ENCODE measurements around the gene PTPRD.

Gene PTPRD

DNA sequence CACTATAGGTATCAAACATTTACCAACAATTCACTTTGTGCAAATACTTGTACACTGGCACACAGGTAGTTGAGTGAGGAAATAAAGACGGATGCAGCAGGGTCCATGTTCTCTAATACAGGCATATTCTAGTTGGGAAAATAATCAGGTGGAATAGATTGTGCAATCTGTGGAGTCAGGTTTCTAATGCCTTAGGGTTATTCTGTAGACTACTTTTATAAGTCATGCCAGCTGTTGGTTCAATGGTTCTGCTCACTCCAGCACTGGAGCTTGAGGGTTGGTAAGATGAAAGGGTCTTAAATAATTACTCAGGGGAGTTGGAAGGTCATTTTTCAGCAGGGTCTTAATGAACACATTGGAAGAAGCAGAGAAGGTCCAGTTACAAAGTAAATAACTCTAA lies 2123.0 kb downstream of the PTPRD start:
- no peak for DNase-seq (ENCODE audit: low read depth in 2 of 3, low spot score in 1 of 3)

DNA sequence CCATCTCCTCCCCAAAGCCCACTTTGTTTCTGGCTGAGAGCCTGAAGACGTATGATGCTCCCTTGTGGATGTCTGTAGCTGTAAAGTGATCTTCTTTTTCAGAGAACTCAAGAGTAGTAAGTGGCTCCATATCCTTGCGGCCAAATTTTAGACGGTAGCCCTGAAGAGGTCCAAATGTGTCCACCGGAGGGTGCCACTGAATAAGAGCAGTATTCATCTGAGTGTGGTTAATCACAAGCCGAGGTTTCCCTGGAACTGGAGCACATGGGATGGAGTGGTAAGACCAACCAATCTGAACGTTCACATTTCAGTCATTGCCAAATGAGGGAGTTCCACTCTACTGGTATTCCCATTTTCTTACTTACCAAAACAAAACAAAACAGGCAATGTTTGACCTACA lies 2126.7 kb downstream of the PTPRD start:
- DNase-seq (ENCODE audit: low read depth in 2 of 3, low spot score in 1 of 3), result peak in 1 of 3 donors; percentile 2

DNA sequence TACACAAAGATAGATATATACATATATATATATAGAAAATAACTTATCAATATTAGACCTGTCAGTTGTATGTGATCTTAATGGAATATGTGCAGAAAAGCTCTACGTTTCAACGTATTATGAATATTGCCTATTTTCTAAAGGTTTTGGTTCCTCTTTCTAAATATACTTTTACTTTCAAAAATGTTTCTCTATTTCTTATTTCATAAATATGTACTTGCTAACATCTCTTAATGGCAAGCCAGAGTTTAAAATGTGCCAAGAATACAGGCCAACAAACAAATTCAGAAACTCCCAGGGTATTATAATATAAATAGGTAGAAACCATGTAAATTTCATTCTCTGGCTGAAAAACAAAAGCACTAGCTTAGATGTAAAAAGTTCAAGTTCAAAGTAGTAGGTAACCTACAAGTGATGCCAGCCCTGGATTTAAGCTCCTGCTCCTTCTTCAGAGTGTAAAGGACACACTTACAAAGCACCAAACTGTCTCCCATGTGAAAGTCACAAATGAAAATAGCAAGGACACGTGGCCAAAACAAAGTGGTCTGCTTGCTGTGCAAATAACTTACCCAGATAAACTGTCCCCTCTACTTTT lies 2128.1 kb downstream of the PTPRD start:
- no peak for DNase-seq (ENCODE audit: low read depth in 2 of 3, low spot score in 1 of 3)

DNA sequence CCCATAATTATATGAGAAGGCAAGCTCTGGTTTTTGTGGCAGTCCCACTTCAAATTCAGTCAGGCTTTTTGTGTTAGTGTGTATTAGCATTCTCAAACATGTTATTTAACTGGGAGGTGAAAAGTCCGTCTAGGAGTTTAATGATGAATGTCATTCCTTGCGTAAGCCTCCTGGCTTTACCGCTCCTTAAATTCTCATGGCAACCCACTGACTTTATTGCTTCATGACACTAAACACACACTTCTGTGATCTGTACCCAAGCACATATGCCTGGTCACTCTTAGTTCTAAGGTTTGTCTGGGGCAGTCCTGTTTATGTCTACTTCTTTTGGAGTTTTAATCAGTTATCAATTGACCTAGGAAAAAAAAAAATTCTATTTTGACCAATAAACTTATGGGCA lies 2135.4 kb downstream of the PTPRD start:
- DNase-seq (ENCODE audit: low read depth in 2 of 3, low spot score in 1 of 3), result no peak

DNA sequence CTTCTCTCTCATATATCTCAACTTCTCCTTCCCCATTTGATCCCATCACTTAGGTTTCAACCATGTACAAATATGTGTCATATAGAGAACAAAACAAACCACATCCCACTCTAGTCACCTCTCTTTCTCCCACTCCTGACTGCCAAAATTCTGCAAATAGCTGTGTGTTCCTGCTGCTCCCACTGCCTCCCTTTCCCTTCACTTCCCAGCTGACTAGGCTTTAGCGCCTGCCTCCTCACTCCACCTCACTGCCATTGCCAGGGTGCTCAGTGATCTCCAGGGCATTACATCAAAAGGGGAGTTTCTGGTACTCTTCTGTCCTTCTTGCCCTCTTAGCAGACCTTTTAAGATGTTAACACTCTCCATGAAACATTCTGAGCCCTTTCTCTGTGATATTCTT lies 2137.9 kb downstream of the PTPRD start:
- no peak for DNase-seq (ENCODE audit: low read depth in 2 of 3, low spot score in 1 of 3)

DNA sequence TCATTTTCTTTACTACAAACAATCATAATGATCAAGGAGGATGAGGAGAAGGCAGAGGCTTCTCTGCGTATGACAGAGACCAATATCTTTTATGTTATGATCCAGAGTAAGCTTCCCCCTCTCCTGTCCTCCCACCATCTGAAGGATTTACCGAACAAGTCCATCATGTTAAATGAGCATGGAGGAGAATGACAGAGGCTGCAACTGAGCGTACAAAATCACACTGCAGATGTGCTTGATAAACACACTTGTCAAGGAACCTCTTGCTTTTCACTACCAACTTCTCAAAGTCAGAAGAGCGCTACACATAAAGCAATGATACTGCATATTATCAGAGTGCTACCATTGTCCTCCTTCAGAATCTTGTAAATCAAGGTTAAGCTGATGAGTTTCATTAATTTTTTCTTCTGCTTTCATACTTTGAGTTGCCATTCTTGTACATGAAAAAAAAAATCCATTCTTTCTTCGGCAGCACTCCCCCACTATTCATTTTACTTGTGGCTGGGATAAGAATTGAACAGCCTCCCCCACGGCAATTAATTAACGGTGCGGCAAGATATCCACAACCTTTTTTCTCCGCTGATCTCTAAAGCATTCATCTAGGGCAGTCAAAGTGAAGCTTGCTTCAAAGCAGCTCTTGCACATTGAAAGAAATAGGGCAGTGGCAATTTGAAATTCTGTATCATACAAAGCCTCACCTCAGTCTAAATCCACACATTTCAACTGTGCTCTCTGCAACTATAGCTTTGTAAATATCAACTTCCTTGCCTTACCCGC lies 2139.4 kb downstream of the PTPRD start:
- no peak for DNase-seq (ENCODE audit: low read depth in 2 of 3, low spot score in 1 of 3)

DNA sequence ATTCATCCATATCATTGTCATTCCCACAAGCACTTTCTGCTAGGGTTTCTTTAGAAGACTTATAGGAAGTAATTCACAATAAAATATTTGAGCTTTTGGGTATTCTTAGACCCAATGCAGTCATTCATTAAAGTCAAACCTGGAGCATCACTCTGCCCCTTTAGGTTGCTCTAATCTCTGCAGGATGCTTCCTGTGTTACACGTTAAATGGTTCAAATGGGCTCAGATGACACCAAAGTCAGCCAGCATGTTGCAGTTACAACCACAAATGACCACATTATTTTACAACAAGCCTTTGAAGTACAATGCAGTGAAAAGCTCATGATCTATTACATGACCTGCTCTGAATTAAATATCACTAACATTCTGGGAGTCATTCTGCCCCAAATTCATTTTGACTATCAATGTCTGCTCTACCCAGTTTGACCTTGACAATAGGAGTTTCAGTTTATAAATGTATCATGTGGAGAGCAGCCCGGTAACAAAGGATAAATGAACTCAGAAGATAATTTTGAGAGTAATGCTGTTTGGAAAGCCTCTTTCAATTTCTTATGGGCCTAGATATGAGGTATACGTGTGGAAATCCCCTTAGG lies 2144.7 kb downstream of the PTPRD start:
- no peak for DNase-seq (ENCODE audit: low read depth in 2 of 3, low spot score in 1 of 3)

DNA sequence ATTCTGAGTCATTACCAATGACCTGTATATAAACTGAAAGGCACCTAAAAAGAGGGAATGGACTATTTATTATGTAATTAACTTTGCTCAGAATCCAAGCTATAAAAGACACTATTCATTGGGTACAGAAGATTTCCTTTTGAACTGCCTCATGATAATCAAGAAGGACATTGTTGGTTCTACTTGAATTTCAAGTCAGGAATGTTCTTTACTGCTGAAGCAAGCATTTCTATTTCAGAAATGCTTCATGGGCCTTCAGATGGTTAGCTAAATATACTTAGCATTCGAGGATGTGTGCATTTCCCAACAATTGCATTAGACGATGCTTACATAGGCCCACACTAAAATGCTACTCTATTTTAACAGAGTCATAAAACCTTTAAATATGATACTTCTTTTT lies 2155.0 kb downstream of the PTPRD start:
- no peak for DNase-seq (ENCODE audit: low read depth in 2 of 3, low spot score in 1 of 3)

DNA sequence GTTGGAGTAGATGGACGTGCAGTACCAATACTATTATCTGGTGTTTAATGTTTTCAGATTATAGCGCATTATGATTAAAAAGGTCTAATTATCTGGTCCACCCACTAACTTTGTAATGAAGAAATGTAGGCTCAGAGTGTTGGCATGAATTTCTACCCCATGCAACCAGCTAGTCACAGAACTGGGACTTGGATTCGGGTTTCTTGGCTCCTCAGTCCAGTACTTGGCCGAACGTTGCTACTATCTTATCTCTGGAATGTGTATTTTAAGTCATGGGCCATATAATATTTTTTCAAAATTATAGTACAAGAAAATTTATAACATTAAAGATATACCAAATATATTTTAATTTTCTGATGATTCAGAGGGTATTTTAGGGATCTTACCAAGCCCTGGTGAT lies 2155.7 kb downstream of the PTPRD start:
- no peak for DNase-seq (ENCODE audit: low read depth in 2 of 3, low spot score in 1 of 3)

DNA sequence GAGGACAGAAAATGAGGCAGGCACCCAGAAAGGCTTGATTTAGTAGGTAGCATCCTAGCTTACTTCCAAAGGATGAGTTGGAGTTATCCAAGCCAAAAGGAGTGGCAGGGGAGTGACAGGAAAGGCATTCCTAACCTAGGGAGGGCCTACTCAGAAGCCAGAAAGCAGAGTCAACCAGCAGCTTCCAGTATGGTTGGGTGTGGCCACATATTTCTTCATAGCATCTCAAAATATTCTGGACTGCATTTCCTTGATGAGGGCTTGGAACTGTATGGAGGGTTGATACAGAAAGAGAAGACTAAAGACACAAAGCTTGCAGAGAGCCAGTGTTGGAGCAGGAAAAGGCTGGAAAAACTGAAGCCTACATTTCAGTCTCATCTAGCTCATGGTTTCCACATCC lies 2156.5 kb downstream of the PTPRD start:
- DNase-seq (ENCODE audit: low read depth in 2 of 3, low spot score in 1 of 3), result no peak

DNA sequence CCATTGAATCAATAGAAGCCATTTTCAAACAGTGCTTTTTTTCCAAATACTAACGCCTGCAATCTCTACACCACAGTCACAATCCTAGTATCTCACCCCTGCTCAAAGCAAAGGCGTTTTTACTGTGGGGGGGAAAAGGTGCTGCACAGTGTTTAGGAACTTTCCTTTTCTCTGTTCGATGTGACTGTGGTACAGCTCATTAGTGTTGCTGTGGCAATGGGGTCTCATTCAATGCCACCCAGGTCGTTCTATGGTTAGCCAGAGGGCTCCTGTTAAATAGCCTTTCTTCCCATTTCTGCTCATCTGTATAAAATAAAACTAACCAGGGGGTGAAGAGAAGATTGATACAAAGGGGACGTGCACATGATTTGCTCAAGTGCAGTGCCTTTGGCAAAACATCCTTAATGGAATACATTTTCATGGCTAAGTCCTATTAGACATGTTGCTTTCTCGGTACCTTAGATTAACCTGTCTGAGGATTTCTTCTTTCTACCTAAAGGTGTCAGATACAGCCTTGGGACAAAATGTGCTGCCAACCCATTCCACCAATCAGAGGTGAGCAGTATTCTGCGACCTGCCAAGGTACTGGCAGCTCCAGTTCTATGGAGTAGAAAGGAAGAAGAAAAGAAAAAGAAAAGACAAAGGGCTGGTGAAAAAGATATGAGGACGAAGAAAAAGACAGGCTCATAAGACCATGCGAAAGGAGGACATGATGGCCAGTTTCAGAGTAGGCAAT lies 2161.8 kb downstream of the PTPRD start:
- DNase-seq (ENCODE audit: low read depth in 2 of 3, low spot score in 1 of 3), result no peak

DNA sequence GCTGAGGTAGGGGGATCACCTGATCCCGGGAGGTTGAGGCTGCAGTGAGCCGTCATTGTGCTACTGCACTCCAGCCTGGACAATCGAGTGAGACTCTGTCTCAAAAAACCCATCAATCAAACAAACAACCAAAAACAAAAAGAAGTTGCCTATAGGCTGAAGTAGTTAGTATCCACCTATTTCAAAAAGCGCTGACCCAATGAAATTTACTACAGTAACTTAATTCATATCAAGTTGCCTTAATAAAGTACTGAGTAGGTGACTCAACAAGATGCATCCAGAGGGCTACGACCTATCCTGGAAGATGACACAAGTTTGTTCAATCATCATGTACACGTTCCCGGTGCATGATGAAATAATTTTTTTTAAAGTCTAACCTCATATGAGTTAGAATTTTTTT lies 2164.6 kb downstream of the PTPRD start:
- no peak for DNase-seq (ENCODE audit: low read depth in 2 of 3, low spot score in 1 of 3)

DNA sequence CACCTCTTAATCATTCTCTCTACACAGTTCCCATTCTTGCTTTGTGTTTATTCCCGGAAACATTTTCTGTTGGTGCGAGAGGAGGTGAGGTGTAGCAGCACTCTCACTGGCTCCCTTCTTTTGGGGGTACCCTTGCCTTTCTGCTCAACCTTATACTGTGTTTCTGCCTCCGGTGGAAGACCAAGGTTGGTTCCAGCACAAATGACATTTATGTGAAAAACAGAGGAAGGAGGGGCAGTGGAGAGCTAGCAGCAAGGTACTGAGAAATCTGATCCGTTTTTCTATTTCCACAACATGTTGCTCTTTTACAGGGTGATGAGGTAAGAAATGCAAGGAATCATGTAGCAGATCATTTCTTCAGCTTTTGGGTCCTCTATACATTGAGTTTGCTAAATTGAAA lies 2165.2 kb downstream of the PTPRD start:
- no peak for DNase-seq (ENCODE audit: low read depth in 2 of 3, low spot score in 1 of 3)

DNA sequence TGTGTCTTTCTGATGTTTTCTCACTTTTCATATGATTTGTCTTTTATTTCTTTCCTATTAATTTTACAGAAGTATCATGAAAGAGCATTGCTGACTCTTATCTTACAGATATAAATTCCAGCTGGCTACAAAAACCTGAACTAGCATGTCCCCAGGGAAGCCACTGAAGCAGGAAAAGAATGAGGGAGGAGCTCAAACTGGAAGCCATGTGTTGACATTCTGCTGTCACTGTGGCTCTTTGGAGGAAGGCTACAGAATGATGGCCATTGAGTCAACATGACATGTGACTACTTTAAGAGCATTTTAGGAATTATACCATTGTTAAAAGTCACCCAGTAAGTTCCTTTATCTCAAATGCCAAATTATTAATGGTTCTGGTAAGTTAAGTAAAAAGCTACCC lies 2174.9 kb downstream of the PTPRD start:
- DNase-seq (ENCODE audit: low read depth in 2 of 3, low spot score in 1 of 3), result no peak

DNA sequence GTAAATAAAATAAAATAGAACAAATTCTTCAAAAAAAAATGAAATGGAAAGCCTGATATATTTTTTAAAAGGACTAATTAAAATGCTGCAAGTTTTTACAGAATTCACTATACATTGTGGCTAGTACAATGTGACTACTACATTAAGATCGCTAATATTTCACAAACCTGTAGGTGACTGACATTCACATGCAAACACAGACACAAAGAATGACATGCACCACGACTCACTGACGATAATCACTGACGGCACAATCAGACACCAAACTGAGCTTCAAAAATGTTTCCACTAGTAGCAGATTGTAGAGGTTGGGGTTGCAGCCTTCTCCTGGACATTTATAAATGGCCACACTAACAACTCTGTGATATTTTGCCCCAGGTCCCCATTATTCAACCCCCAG lies 2175.5 kb downstream of the PTPRD start:
- no peak for DNase-seq (ENCODE audit: low read depth in 2 of 3, low spot score in 1 of 3)

DNA sequence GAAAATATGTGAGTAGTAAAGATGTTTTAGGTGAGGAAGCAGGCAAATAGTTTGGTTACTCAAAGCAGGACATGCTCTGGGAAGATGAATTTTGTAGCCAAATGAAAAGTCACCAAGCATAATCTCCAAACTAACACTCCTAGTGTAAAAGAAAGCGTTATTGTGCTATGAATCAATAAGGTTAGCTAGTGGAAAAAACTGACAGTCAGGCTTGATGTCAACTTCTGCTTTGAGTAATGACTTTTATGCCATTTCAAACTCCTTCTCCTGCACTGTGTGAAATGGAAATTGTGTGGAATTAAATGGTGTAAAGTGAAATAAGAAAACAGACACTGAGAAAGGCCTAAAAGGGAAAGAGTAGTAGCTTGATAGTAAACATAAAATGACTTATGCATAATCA lies 2176.0 kb downstream of the PTPRD start:
- DNase-seq (ENCODE audit: low read depth in 2 of 3, low spot score in 1 of 3), result no peak

DNA sequence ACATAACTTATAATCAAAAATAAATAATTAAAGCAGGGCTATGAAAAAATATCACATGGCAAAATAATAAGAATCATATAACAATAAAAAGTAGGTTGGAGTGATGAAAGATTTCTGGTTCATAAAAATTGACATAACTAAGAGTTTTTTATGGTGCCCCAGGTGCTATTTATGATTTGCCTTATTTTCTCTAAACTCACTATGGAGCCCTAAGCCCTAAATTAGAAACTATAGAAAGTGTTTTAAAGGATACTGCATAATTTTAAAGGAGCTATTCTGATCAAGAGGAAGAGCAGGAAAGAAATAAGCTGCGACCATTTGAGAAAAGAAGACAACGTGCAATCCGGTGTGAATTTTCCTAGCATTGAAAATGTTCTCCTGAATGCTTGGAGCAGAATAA lies 2178.2 kb downstream of the PTPRD start:
- DNase-seq (ENCODE audit: low read depth in 2 of 3, low spot score in 1 of 3), result no peak

DNA sequence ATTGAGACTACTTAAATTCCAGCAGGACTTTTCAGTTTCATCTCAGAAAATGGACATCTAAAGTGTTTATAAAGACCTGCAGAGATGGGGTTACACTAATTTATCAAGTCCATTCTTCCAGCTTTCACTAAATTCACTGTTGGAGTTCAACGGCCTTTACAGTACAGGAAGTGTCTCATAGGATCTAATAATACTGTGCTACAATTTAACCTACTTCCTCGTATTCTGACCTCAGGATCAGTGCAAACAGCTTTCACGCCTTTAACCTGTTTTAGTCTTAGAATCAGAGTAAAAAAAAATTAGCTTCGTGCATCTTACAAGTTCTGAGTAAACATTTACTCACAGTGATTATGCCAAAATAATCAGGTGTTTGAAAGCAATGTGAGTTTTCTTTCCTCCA lies 2180.6 kb downstream of the PTPRD start:
- DNase-seq (ENCODE audit: low read depth in 2 of 3, low spot score in 1 of 3), result no peak

DNA sequence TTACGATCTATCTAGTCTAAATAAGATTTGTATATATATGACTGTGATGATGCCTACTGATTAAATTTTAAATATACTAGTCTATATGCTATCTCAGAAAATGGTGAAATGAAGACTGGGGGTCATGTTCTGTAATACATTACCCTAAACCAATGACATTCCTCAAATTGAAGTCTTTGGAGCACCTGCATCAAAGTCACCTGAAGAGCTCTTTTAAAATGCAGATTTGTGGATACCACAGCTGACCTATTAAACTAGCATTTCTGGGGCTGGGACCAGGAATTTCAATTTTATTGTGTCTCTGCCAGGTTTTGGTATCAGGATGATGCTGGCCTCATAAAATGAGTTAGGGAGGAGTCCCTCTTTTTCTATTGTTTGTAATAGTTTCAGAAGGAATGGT lies 2181.3 kb downstream of the PTPRD start:
- no peak for DNase-seq (ENCODE audit: low read depth in 2 of 3, low spot score in 1 of 3)

DNA sequence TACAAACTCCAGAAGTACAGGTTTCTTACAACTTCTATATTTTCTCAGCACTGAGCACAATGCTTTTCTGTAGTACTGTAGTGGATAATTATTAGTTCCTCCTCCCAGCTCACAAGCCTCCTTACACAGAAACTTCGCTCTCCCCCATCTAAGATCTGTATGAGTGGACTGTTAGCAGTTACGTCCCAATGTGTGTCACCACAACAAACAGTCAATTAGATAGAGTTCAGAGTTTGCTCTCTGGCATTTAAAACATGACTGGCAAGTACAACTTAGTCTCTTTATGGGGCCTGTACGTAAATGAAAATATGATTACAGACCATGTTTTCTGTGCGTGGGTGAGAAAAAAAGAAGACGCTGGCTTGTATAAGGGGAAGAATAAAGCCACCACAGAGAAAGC lies 2181.9 kb downstream of the PTPRD start:
- no peak for DNase-seq (ENCODE audit: low read depth in 2 of 3, low spot score in 1 of 3)

DNA sequence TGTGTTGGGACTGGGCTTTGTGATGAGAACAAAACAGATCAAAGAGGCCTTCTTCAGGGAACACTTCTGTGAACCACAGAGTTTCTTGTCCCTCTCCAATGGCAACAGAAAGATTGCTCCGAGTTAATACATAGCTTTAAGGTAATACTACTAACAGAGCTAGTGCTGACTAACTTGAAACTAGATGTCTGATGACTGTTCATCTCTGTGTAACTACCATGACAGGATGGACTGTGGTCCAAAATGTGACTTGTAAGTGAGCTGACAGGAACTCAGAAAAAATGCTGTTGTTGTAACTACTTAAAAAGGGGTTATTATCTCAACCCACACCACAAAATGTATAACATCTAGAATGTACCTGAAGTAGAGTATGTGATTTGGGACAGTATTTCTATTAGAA lies 2183.0 kb downstream of the PTPRD start:
- no peak for DNase-seq (ENCODE audit: low read depth in 2 of 3, low spot score in 1 of 3)

DNA sequence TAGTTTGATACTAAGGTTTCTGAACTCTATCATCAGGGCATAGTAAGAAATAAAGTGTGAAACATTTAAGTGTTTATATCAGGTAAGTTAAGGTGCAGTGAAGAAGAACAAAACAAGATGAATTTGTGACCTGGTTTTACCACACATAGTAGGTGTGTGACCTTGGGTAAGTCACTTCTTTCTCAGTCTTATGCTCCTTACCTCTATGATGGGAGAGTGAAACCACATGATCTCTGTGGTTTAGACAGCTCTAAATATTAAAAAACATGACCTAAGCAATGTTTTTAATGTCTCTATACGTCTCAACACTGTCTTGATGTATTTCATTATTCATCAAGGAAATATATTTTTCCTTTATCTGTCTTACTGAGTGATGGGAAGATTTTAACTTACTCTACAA lies 2183.6 kb downstream of the PTPRD start:
- DNase-seq (ENCODE audit: low read depth in 2 of 3, low spot score in 1 of 3), result no peak
